Activated CD4-positive, CD25-positive, alpha-beta regulatory T cell (primary cell): Measurements from ENCODE around the gene CHST14.

ENCODE experiments used
- DNase-seq, 4 experiments: peaks; one replicate each; lab custom pipeline; 2025; lab: John Stamatoyannopoulos, UW

The CHST14 gene

GRCh38 chr15:40470423-40471104, at the start of gene CHST14:
Gene CHST14 (plus strand): TSS chr15:40470984. CDS start chr15:40471214, 230 bp downstream.
- peak; percentile 13 to 44 (median 34) for DNase-seq

- peak; percentile 58 to 74 (median 64) for DNase-seq
These were observed 49.3 kb upstream of the CHST14 start for GRCh38 chr15:40421246-40422157.

- no peak for DNase-seq
These were observed 46.2 kb upstream of the CHST14 start for GRCh38 chr15:40424483-40425115.

GRCh38 chr15:40425681-40426080, 45.1 kb upstream of the CHST14 start:
- no peak for DNase-seq

GRCh38 chr15:40427188-40427587, 43.6 kb upstream of the CHST14 start:
- no peak for DNase-seq

GRCh38 chr15:40428185-40428584, 42.6 kb upstream of the CHST14 start:
- DNase-seq = no peak

GRCh38 chr15:40429068-40429710, 41.6 kb upstream of the CHST14 start:
- DNase-seq = no peak

- DNase-seq = no peak
These were observed 40.4 kb upstream of the CHST14 start for GRCh38 chr15:40430271-40430805.

- DNase-seq = no peak
These were observed 35.6 kb upstream of the CHST14 start for GRCh38 chr15:40435023-40435709.

- DNase-seq = no peak
These were observed 35.1 kb upstream of the CHST14 start for GRCh38 chr15:40435710-40436089.

GRCh38 chr15:40436116-40436891, 34.5 kb upstream of the CHST14 start:
- no peak for DNase-seq

- no peak for DNase-seq
These were observed 33.7 kb upstream of the CHST14 start for GRCh38 chr15:40436892-40437751.

- no peak for DNase-seq
These were observed 32.8 kb upstream of the CHST14 start for GRCh38 chr15:40437752-40438687.

GRCh38 chr15:40438712-40439111, 32.1 kb upstream of the CHST14 start:
- no peak for DNase-seq

GRCh38 chr15:40439461-40439959, 31.3 kb upstream of the CHST14 start:
- no peak for DNase-seq

GRCh38 chr15:40439960-40440742, 30.6 kb upstream of the CHST14 start:
- DNase-seq = no peak
